Cortex of kidney (tissue), 1 donor: ENCODE measurements around the gene ARL8B.
A peak's percentile ranks its signal among the peaks of the same experiment; 100 is the strongest.
"Not testable (repeated sequence)": the region's sequence is repeated elsewhere in the genome, so short reads cannot be mapped to it uniquely, and the experiment has no call there.

Experiments
- DNase-seq: peaks from one replicate; lab custom pipeline; 2025; lab: John Stamatoyannopoulos, UW

Gene ARL8B

DNA sequence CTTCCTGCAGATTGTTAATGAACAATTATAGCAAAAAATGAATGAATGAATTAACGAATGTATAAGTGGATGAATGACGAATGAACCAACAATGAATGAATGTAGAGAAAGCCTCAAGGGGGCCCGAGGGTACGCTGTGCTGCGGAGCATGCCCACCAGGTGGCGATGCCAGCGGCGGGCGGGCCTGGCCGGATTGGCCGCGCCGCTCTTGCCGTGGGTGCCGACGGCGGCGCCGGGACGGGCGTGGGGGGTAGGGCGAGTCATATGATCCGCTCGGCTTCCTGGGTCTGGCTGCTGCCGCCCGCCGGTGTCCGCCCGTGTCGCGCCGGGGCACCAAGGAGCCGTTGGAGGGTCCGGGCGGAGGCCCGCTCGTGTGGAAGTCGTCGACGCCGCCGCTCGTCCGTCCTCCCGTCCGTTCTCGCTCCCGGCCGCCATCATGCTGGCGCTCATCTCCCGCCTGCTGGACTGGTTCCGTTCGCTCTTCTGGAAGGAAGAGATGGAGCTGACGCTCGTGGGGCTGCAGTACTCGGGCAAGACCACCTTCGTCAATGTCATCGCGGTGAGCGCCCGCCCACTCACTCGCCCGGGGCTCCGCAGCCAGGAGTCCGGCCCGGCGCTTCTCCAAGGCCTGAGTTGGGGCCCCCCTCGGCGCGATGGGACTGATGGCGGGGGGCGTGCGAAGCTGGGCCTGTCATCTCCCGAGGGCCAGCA, at the start of gene ARL8B:
TSS of gene ARL8B (plus strand) at position 263 of the 711 bp plus-strand sequence. CDS start at position 437, 174 bp downstream.
- DNase-seq = peak; percentile 61

DNA sequence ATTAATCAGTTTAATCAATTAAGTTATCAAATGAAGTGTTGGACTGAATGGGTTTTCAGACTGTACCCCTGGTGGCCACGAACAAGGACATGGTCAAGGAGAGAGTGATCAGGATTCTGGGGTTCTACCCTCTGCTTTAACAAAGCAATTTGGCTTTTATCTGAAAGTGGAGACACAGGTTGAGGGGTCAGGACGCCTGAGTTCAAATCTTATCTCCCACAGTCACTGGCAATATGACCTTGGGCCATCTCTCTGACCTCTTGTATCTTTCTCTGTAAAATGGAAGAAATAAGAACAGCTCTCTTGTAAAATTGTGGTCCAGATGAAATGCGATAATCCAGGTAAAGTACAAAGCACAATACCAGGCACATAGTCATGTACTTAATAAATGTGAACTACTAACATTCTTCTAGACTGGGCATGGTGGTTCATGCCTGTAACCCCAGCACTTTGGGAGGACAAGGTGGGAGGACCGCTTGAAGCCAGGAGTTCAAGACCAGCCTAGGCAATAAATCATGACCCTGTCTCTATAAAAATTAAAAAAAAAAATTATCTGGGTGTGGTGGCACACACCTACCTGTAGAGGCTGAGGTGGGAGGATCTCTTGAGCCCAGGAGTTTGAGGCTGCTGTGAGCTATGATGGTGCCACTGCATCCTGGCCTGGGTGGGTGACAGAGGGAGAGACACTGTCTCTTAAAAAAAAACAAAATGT, 48.6 kb upstream of the ARL8B start:
- DNase-seq = no peak

DNA sequence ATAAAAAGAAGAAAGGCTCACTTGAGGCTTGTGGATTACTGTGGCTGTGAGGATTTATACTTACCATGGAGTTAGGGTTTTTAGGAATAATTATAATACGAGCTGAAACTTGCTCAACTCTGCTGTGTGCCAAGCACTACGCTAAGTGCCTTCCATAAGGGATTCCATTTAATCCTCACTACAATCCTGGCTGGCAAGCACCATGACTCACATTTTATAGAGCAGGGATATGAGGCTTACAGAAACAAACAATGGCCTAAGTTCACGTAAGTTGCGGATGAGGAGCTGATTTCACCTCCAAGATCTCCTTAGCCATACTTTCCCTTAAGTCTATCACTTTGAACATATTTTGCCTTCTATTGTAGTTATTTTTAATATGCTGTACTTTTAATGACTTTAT, 43.9 kb upstream of the ARL8B start:
- no peak for DNase-seq

DNA sequence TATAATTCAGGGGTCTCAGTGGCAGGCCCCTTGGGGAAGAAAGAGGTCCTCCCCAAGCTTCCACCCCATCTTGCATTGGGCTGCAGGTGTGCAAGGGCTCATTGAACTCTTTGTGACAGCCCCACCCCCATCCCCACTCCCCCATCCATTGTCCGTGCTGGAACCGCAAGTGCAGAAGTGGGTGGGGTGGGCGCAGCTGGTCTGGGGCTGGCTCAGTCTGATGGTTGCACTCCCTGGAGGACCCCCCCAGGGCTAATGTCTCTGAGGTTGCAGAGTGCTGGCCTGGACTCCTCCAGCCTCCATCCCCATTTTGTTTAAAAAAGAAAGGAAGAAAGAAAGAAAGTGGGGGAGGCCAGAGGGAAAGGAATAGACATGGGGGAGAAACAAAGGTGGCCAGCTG, 42.3 kb upstream of the ARL8B start:
- no peak for DNase-seq

DNA sequence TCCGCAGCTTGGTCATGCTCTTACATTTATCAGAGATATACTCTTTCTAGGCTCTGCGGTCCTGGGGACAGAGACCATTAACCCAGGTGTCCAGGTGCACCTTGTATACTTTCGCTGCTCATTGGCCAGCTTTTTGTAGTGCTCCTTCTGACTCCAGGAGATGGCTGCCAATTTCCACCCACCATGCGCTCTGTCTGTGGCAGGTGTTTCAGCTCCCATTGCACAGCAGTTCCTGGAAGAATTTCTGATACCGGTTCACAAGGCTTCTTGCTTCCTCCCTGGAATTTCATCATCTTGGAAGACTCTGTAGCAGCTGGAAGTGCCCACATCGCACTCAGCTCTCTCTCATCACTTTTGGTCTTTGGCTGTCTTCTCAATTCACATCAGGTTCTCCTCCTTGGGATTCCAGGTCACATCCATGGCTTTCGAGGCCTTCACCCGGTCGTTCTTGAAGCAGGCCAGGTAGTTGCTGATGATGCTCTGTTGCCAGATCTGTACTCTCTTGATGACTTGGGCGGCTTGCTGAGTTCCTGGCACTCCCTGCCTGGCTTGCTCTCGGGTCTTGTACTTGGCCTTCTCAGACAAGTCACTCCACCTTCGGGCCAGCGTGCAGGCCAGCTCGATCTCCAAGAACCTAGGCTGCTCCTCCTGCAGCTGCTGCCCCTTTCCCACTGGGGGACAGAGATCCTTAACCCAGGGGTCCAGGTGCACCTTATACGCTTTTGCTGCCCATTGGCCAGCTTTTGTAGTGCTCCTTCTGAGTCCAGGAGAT, 41.1 kb upstream of the ARL8B start:
- no peak for DNase-seq

DNA sequence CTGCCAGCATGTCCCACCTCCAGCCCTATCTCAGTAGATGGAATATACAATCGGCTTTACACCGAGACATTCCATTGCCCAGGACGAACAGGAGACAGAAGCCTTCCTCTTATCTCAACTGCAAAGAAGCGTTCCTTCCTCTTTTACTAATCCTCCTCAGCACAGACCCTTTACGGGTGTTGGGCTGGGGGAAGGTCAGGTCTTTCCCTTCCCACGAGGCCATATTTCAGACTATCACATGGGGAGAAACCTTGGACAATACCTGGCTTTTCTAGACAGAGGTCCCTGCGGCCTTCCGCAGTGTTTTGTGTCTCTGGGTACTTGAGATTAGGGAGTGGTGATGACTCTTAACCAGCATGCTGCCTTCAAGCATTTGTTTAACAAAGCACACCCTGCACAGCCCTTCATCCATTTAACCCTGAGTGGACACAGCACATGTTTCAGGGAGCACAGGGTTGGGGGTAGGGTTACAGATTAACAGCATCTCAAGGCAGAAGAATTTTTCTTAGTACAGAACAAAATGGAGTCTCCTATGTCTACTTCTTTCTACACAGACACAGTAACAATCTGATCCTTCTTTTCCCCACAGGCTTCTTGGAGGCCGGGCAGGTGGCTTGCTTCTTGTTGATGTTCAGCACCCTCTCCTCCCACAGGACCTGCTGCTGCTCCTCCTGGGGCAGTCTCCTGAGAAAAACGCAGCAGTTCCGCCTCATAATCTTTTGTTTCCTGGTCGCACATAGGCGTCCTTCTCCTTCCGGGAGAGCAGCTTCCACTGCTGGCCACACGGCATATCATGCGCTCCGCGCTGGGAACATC, 39.9 kb upstream of the ARL8B start:
- DNase-seq = not testable (repeated sequence)

DNA sequence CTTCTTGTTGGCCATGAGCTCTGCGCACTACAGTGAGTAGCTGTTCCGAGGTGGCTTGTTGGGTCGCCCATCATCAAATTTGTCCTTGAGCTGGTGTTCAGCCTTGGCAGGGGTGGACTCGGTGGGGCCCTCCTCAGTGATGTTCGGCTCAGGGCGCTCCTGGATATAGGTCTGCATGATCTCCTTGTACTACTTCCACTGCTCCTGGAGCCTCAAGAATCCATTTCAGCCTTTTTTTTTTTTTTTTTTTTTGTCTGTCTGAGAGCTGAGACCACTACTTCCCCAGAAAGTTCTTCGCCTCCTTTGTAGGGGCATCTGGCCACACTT, 39.3 kb upstream of the ARL8B start:
- no peak for DNase-seq

DNA sequence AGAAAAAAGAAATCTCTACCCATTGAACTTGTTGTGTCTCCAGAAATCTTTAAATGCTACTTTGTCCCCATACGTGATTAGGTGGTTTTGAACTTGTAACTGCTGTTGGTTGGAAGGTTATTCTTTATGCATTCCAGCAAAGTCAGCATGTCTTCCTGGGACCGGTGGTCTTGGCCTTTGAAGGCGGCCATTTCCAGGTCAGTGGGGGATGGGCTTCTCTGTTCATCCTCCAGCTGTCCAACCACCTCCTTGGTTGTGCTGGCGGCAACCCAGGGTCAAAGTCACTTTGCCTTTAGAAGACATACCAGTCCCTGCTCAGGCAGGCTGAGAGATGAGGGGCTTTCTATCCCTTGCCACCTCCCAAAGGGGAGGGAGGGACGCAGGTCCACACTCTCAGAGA, 37.9 kb upstream of the ARL8B start:
- DNase-seq = no peak

DNA sequence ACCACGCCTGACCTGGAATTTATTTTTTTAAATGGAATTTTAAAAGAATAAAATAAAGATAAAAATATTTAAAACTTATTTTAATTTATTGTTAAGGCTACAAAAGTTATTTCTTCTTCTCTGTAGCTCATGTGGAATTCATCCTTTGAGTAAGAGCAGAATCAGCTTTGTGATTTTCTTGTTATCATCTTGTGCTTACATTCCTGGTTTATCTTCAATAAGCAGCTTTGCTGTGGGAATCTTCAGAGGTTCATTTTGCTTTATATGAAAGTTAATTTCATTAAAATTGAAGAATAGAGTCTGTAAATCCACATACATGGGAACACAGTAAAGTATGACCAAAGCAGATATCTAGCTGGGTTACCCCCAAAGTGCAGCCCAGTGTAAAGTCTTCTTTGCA, 35.4 kb upstream of the ARL8B start:
- DNase-seq = no peak

DNA sequence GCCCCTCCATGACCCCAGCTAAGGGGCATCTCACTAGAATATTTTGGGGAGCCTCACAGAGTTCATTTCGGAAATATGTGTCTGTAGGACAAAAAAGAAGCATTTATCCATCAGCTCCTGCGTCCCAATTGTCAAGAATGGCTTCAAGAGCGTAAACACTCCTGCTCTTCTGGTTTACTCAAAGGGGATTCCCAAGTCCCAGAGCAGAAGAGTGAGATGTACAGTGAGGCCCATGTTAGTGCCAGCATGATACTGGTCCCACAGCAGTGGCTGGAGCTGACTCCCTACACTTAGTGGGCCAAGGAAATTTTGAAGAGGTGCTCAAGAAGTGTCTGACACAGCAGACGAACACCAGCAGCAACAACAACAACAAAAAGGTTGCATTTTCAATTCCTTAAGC, 34.9 kb upstream of the ARL8B start:
- DNase-seq = no peak

DNA sequence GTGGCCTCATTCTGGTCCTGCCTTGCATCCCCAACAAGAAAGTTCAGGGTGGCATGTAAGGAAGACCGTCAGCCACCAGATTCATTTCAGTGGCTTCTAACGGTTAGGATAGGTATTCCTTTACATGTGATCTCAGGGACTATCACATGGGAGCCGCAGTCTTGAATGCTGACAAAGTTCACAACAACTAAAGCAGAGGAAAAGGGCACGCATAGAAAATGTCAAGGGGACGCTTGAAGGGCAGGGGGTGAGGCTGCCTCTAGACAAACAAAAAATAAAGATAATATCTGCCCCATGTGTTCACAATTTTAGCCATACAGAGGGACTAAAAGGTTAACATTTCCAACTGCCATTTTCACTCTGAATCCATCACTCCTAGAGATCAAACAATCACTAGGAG, 31.9 kb upstream of the ARL8B start:
- DNase-seq = no peak

DNA sequence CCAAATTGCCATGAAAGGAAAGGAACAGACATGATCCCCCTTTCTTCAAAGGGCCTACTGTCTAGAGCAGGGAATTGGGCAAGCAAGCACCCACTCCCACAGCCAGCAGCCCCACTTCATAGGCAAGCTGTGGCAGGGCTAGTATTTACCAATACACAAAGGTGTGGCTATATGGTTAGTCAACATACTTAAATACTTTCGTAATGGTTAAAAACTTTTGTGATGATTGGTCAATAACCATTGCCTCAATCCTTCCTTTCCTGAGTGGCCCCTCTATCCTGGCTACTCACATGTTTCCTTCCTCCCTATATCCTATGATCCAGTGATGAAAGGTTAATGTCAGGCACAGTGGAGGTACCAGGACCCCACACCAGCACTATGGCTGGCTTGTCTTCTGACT, 30.1 kb upstream of the ARL8B start:
- DNase-seq = no peak

DNA sequence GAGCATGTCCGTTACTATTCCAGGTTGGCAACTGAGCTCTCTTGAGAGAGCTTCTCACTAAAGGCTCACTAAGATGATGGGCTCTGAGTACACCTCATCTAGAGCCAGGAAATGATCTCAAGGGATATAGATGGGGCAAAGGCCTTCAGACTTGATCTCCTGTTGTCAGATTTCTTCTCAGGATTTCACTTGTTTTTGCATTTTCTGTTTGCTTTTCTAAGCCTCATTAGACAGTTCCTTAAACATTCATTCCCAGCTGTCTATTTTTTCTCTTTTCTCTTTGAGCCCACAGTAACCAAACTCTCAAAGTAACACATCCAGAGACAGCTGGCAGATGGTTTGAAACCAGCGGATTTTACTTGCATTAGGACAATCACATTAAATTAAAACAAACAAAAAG, 28.4 kb upstream of the ARL8B start:
- DNase-seq = no peak

DNA sequence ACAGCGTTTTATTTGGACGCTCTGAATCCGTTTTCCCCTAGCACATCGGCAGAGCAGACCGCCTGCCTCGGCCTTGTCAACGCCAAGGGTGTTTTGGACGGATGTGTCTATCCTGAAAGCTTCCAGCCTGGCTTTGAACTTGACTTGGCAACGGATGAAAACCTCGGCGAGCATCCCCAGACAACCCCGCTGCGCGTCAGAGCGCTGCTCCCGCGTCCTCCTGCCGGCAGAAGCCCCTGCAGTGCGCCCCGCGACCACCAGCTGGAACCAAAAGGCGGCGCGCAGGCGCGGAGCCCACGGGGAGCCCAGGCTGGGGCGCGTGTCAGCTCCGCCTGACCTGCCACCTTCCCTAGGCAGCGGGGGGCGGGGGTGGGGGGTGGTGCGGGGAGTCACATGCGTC, 26.2 kb upstream of the ARL8B start:
- DNase-seq = no peak

DNA sequence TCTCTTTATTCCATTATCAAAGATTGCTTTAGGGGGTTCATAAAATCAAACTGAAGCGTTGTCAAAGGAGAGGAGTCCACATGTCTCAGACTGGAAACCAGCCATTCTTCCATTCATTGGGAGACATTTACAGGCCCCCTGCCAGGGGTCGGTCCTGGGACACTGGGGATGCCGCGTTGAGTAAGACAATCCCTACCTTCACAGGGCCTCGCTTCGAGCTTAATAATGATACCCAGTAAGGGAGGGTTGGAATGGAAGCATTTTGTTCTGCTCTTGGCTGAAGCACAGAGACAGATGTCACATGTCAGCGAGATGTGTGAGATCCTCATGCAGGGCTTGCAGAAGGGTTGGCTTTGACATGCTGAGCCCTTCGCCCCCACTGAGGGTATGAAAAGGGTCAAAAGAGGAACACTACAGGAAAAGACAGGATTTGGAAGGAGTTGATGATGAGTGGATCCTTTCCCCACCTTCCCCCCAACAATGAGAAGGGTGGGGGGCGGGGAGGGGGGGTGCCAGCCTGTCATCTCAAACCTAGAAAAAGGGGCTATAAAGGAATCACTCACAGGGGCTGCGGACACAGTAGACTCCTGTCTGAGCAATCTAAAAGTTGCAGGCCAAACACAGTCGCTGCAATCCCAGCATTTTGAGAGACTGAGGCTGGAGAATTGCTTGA, 25.6 kb upstream of the ARL8B start:
- DNase-seq = no peak

DNA sequence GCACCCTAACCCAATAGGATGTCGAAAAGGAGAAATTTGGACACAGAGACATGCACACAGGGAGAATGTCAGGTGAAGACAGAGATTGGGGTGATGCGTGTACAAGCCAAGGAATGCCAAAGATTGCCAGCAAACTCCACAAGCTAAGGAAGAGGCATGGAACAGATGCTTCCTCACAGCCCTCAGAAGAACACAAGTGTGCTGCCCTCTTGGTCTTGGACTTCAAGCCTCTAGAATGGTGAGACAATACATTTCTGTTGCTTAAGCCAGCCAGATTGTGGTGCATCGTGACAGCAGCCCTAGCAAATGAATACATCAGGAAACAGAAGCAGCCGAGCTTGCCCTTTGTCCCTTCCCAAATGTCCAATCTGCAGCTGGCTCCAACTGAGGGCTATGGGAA, 23.7 kb upstream of the ARL8B start:
- DNase-seq = no peak

DNA sequence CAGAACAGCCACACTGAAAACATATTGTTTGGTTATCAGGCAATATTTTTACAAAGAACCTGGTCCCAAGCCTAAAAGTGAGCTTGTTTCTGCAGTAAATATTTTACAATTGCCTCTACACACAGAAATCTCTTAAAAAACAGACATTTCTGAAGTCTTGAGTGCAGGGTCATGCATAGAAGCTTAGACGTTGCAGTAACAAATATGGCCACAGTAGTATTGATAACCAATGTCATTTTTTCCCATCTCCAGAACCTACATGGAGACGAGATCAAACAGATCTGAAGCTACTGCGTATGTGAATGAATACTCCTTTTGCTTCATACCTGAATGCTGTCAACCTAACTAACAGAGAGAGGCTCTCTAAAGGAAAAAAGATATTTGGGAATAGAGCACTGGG, 19.6 kb upstream of the ARL8B start:
- no peak for DNase-seq

DNA sequence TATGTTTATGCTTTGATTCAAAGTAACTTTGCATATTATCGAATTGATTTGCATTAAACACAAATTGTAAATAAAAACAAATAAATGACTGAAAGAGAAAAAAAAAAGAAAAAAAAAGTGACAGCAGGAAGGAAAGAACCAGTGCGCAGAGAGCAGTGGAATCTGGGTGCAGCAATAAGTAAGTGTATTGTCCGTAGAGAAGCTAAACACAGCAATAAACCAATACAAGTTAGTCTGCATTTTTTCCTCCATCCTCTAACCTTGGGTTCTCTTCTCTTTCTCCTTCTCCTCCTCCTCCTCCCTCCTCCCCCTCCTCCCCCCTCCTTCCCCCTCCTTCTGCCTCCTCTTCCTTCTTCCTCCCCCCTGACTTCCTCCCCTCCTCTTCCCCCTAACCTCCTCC, 18.3 kb upstream of the ARL8B start:
- no peak for DNase-seq

DNA sequence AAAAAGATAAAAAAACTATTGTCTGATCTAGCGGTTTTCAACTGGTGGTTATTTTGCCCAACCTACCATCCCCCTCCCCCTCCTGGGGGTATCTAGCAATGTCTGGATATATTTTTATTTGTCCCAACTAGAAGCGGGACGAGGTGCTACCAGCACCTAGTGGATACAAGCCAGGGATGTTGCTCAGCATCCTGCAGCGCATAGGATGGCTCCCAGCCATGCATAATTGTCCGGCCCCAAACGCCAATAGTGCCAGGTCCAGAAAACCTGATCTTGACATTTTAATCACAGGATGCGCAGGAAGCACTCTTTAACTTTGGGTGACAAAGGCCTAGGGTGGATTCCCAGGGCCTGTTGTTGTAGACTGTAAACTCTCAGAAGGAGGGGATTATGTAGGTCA, 17.0 kb upstream of the ARL8B start:
- no peak for DNase-seq

DNA sequence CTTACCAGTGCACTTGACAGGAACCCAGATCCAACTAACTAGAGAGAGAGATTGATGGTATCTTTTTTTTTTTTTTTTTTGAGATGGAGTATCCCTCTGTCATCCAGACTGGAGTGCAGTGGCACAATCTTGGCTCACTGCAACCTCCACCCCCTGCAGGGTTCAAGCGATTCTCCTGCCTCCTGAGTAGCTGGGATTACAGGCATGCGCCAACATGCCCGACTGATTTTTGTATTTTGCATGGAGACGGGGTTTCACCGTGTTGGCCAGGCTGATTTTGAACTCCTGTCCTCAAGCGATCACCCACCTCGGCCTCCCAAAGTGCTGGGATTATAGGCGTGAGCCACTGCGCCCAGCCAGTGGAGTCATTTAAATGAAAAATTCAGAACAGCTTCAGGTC, 15.7 kb upstream of the ARL8B start:
- DNase-seq = not testable (repeated sequence)

DNA sequence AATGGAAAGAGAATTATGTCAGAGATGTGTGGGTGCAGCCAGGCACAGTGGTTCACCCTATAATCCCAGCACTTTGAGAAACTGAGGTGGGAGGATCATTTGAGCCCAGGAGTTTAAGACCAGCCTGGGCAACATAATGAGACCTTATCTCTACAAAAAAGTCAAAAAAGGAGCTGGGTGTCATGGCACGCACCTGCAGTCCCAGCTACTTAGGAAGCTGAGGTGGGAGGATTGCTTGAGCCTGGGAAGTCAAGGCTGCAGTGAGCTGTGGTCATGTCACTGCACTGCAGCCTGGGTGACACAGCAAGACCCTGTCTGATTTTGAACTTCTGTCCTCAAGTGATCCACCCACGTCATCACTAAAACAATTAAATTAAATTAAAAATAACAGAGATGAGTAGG, 15.2 kb upstream of the ARL8B start:
- DNase-seq = not testable (repeated sequence)

DNA sequence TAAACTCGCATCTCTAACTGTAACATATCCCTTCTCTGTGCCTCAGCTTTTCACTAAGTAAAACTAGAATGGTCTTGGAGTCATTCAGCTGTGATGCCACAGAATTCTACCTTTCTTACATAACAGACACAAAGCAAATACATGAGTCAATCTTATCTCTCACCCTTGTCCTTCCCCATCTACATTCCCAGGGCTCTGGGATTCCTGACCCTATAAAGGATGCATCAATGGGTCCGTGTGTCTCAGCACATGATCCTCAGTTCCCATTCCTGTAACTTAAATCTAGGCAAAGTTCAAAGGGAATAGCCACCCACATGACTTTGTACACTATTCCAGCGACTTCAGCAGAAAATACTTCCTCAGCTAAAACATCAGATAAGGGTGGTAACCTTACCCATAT, 11.8 kb upstream of the ARL8B start:
- DNase-seq = no peak
